GM19043 (cell line): ENCODE data around the gene SMPD3.

Experiments used
- ATAC-seq: cut with Tn5 transposase; IDR thresholded peaks from one replicate; pipeline ENCODE4 v1.9.1; 2021; ENCODE audit warnings: low read depth; ENCODE audit not compliant: unreplicated experiment

Gene SMPD3

DNA sequence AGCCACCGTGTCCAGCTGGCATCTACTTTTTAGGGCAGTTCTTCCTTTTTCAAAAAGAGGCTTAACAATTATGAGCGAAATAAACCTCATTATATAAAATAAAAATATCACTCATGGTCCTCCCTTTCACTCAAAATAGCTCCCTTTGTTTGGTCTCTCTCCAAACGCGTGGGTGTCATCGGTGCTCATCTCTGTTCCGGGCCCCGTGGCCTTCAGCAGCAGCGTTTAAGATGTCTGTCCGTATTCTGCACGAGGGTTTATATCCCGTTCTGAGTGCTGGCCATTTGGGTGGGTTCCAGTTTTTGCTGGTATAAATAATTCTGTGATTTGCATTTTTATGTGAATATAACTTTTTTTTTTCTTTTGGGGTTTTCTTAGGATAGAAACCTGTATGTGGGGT, 104.1 kb downstream of the SMPD3 start:
- no peak for ATAC-seq

DNA sequence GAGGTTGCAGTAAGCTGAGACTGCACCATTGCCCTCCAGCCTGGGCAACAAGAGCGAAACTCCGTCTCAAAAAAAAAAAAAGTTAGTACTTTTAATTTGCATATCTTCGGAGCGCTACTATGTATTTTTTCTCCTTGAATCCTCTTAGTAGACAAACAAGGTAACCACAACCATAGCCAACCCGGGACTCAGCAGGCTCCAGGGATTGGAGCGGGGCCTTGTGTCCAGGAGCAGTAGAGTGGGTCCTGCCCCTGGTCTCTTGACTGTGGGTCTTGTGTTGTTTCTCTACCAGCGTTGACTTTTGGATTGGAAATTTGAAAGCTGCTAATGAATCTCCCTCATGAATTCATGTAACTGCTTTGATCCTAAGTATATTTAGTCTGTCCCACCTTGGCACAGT, 105.2 kb downstream of the SMPD3 start:
- no peak for ATAC-seq

DNA sequence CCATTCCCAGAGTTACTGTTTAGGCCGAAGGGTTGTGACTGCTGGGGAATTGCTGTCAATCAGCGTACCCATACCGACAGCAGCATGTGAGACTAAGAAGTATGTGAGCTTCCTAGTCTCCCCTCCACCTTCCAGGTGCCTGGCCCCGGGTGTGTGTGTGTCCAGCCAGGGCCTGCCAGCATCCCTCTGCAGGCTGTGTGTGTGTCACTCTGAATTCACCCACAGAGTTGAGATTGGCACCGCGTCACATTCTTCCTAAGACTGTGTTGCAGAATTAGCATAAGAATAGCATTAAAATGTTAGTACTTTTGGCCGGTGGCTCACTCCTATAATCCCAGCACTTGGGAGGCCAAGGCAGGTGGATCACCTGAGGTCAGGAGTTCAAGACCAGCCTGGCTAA, 105.7 kb downstream of the SMPD3 start:
- no peak for ATAC-seq

DNA sequence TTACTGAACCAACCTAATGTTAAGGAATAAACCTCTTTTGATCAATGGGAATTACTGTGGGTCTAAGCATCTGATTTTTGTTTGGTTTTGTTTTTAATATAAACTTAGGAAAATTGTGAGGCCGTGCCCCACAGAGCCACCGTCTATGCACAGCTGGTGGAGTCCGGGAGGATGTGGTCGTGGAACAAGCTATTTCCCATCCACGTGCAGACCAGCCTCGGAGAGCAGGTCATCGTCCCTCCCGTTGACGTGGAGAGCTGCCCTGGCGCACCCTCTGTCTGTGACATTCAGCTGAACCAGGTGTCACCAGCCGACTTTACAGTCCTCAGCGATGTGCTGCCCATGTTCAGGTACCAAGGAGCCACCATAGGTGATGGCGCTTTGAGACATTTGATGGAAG, 109.1 kb downstream of the SMPD3 start:
- ATAC-seq = no peak

DNA sequence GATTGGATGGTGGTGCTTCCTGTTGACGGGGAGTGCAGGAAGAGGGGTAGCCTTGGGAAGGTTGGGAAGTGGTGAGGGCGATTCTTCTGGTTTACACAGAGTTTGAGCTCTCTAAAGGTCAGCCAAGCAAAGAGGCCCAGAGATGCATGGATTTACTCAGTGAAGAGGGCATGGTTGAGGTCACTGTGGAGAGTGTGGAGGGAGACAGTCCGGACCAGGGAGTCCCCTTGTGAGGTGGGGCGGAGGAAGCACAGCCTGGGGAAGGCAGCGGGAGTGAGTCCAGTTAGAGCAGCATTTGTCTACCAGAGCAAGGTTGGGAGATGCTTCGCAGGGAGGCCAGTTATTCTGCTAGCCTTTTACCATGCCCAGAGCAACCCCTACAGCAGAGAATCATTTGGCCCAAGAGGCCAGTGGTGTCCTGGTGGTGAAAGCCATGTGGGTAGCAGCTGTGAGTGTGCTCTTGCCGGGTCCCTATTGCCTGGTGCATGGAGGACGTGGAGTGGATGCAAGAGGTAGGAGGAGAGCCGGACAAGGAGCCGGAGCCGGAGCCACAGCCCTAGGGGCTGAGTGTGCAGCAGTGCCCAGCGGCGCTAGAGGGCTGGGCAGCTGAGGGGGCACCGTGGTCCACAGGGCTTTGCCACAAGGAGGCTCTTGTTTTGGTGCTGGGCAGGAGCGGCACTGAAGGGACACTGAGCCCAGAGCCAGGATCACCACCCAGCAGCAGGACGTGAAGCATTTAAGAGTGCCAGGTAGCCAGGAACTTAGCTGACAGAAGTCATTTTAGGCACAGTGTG, 109.8 kb downstream of the SMPD3 start:
- ATAC-seq = no peak

DNA sequence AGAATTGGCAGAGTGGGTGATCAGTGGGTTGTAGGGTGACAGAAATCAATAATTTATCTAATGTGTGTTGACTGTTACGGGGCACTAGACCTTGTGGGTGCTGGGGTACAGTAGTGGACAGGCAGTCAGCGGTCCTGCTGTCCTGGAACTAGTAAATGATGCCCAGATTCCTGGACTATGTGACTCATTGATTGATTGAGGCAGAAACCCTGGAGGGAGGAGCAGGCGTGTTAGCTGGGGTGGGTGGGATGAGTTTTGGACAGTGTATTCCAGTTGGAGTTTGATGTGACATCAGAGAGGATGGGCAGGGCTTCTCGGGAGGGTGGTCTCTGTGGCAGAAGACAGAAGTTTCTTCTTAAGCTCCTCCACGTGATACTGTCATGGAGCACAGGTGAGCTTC, 113.1 kb downstream of the SMPD3 start:
- no peak for ATAC-seq

DNA sequence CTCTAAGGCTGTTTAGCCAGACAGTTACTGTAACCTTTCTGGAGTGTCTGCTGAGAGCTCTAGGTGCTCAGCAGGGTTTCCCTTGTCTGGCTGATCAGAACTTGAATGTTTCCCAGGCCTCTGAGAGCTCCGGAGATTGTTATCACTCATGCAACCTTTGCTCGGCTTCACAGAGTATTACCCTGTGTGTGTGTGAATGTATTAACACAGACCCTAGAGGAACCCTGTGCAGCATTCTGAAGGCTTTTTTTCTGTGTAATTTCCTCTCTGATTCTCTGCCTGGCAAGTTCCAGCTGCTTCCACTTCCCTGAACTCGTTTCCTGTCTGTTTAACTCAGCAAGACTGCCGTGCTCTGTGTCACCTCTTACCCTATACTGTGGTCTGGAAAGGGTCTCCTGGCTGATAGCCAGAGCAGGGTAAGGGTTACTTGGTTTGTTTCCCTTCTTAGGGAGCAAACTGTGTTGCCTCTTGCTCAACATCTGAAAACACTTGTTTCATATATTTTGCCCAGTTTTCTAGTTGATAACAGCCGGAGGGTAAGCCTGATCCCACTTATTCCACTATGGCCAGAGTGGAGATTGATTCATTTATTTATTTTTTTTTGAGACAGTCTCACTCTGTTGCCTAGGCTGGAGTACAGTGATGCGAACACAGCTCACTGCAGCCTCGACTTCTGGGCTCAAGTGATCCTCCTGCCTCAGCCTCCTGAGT, 115.7 kb downstream of the SMPD3 start:
- ATAC-seq = no peak

DNA sequence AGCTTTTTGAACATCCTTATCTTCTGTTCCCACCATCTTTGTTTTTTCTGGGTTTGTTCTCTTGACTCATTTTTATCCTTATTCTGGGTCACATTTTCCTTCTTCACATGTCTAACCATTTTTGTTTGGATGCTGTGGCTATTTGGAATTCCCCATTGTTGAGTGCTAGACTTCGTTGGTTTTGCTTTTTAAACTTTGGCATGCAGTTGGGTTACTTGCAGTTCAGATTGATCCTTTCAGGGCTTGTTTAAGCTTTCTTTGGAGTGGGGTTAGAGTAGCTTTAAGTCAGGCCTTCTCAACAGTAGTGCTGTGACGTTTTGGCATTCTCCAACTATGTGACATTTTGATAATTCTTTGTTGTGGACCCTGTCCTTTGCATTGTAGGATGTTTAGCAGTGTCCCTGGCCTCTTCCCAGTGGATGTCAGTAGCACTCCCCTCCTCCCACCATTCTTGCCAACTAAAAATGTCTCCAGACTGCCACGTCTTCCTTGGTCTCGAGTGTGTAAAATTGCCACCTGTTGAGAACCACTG, 116.4 kb downstream of the SMPD3 start:
- ATAC-seq = no peak

DNA sequence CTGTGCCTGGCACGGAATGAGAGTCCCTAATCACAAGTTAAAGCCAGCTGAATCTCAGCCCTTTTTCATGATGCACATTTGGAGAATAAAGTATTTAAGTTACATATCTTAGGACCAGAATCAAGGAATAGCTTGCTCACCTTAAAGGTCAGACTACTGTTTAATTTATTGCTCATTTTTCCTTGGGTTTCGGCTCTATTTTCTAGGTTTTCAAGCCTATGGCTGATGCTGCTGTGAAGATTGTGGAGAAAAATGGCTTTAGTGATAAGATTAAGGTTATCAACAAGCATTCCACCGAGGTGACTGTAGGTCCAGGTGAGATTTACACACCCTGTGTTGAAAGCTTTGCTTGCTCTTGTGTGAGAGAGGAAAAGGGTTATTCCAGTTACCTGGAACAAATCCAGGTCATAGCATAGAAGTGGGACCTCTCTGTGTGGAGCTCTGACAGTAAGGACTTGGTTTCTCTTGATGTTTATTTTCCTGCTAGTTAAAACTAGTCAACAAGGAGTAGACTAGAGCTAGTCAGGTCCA, 119.4 kb downstream of the SMPD3 start:
- ATAC-seq = no peak

DNA sequence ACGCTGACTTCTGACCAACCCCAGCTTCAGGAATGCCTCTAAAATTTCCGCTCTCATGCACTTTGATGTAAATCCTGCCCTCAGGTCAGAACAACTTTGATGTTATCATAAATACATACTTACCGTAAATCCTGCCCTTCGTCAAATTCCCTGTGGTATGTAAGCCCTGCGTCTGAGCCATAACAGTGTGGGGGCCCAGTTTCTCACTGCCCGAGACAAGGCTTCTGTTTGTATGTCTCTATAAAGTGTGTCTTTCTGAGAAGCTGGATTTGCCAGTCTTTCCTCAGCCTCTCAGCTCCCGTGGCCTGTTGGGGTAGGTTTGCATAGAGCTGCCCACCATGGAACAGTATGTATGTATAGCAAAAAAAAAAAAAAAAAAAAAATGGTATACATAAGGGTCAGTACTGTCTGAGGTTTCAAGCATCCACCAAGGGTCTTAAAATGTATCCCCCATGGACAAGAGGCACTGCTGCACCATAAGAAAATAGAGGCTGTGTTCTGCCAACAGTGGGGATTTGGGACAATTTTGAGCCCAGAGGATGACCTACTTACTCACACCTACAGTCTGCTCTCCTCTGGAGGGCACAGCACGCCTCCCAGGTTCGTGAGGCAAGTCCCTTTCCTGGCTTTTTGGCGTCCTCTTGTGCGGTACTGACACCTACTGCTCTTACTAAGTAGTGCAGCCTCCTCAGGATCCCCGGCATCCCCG, 120.0 kb downstream of the SMPD3 start:
- no peak for ATAC-seq

DNA sequence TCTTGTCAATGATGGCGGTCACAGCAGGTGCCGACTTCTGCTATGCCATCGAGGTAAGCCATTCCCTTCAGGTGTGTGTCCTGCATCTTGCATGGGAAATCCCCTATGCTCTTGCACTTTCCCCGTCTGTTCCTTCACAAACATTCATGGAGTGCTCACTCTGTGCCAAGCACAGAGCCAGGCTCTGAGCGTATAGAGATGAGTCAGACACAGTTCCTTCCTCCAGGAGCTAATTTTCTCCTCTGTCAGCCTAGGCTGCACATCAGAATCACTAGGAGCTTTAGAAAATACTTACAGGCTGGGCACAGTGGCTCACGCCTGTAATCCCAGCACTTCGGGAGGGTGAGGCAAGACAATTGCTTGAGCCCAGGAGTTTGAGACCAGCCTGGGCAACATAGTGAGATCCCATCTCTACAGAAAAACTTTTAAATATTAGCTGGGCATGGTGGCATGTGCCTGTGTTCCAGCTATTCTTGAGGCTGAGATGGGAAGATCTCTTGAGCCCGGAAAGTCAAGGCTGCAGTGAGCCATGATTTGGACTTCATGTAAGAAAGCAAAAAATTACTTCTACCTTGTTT, 123.4 kb downstream of the SMPD3 start:
- ATAC-seq = no peak

DNA sequence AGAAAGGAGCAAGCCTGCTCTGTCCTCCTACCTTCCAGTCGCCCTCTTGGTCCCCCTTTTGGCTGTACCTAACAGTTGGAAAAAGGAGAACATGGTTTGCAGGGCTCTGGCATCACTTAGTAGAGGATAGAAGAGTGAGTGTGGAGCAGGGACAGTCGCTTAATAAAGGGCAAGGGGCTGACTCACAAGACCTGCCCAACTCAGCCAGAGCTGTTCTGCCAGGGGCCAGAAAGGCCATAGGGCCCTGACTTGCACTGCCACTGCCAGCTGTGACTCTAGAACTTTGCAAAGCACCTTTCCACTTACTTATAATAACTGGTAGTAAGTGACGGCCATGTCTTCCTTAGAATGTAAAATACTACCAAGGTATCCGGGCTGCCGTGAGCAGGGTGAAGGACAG, 124.0 kb downstream of the SMPD3 start:
- ATAC-seq = no peak

DNA sequence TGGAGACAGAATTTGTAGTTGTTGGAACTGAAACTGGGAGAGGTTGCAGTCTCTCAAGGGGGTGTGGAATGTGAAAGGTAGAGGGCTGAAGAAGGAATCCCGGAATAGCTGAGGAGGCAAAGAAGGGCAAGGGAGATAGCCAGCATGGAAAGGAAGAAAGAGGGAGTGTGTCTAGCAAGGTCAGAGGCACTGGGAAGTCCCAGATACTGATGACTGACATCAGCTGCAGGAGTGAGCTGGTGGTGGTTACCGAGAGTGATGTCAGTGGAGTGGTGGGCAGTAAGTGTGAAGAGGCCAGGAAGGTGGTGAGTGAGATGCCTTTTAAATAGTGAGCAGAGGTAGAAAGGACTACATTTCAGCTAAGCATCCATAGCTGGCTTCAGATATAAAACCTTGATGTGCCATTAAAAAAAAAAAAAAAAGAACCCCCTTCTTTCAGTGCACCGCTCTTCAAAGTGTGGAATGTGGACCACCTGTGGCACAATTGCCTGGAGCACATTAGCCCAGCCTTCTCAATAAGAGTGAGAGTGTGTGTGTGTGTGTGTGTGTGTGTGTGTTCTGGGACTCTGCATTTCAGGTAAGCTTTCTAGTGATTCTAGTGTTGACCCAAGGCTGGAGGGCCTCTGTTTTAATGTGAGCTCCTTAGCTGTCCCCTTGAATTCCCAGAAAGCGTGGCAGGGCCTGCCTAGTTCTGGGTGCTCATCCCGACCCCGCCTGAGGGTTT, 129.0 kb downstream of the SMPD3 start:
- no peak for ATAC-seq

DNA sequence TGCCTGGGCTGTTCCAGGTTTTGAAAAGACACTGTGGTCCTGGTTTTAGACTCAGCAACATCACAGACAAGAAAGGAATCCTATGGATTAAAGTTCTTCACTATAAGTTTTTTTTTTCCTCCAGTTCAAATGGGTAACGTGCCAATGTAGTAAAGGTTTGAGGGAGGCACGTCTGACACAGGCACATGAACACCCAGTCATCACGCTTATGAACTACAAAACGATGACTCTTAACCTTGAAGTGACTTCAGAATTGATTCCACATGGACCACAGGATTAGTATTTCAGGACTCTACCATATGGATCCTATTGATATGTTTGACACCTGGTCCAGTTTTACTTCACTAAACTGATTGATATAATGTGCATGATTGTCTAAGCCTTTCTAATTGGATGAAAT, 135.2 kb downstream of the SMPD3 start:
- no peak for ATAC-seq

DNA sequence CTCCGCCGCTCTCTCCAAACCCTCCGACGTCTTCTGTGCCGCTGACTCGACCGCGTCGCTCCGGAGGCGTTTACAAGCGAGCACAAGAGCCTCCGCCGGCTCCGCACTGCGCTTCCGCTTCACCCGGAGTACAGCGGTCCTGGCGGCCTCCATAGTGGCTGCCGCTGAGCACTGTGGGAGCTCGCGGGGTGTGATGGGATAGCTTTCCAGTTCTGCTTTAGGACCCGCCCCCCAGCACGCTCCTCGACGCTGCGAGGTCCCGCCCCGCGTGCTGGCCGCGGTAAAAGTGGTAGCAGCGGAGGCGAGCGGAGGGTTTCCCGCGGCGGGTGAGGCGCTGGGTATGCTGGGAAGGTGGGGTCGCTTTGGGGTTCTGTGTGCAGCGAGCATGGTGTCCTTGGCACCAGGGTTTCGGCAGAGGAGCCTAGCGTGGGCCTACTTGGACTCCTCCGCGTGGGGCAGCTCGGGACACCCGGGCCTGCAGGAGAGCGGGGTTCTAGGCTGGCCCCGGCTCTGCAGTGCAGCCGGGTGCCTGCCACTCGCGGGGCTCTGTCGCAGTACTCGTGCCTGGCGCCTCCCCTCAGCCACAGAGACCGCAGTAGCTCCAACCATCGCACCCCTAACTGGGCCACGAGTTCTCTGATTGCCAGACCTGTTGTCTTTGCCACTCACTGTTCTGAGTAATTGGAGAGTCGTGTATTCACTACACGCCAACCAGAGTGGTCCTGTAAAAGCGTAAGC, 137.4 kb downstream of the SMPD3 start, which contains the start of the genes PRMT7 and SLC7A6OS:
TSS of gene PRMT7 (plus strand) at position 246 of the 738 bp plus-strand sequence. CDS start 4,961 bp downstream, outside the sequence.
TSS of gene SLC7A6OS (minus strand) at position 173 of the 738 bp plus-strand sequence. CDS start at position 153, 20 bp downstream.
- peak; percentile 96 for ATAC-seq

DNA sequence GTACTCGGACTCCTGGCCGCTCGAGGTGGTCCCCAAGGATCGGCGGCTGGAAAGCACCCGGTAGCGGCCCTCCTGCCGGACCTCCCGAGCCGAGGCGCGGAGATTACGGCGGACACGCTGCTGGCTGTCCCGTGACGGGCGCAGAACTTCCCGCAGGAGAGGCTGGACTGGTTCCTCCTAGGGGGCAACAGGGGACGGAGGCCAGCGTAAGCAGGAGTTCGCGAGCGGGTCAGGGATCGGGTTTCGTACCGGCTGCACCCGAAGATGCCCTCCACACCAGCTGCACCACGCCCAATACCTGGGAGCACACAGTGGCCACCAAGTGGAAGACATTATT, 137.9 kb downstream of the SMPD3 start:
- ATAC-seq = no peak

DNA sequence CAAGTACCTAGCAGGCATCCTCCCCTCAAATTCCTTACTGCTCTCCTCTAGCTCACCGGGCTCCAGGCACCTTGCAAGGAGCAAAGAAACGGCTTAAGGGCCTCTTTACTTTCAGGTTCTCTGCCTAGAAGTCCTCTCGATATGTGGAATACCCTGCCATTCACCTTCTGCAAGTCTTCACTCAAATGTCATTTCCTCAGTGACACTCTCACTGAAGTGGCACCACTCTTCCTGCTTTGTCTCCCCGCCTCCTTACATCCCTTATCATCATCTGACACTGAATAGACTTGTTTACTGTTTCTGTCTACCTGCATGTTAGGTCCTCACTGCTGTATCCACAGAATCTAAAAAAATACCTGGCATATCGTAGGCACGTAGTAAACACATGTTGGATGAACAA, 138.5 kb downstream of the SMPD3 start:
- no peak for ATAC-seq
